Endothelial cell of umbilical vein (primary cell): ENCODE measurements around the gene CCND3.

Experiments used
- EZH2 ChIP-seq: IDR thresholded peaks from 2 replicates; pipeline ENCODE4 v1.6.1; 2012; ENCODE audit warnings: borderline replicate concordance, low read depth, mild to moderate bottlenecking, moderate library complexity, low read length, inconsistent platforms; ENCODE audit not compliant: severe bottlenecking
- FOS ChIP-seq: IDR thresholded peaks from 2 replicates; pipeline ENCODE4 v1.6.1; 2011; ENCODE audit warnings: mild to moderate bottlenecking, low read length, moderate library complexity, borderline replicate concordance; ENCODE audit not compliant: insufficient read depth
- GATA2 ChIP-seq: IDR thresholded peaks from 2 replicates; pipeline ENCODE4 v1.7.0; 2011; ENCODE audit warnings: low read depth, mild to moderate bottlenecking, moderate library complexity, mixed read lengths, low read length; ENCODE audit not compliant: insufficient read length, insufficient read depth
- JUN ChIP-seq: IDR thresholded peaks from 2 replicates; pipeline ENCODE4 v1.6.1; 2011; ENCODE audit warnings: borderline replicate concordance, low read depth; ENCODE audit not compliant: insufficient read length, insufficient read depth
- MAX ChIP-seq: IDR thresholded peaks from 2 replicates; pipeline ENCODE4 v1.6.1; 2011; ENCODE audit not compliant: insufficient read depth, insufficient read length
- MYC ChIP-seq: IDR thresholded peaks from one replicate; pipeline ENCODE4 v1.6.1; 2011; ENCODE audit warnings: mild to moderate bottlenecking, low read depth, low read length
- POLR2A ChIP-seq: IDR thresholded peaks from 2 replicates; pipeline ENCODE4 v1.6.1; 2012; ENCODE audit warnings: low read depth, mild to moderate bottlenecking, control low read depth, low read length
- POLR2AphosphoS5 ChIP-seq: IDR thresholded peaks from 2 replicates; pipeline ENCODE4 v1.6.1; 2012; ENCODE audit warnings: low read depth, mild to moderate bottlenecking, control low read depth, low read length, moderate library complexity; ENCODE audit not compliant: insufficient read depth
- TF ChIP-seq, protein P1 (sequence below), 2 donors: IDR thresholded peaks; 1 replicate in 1 of 2; 2 replicates in 1 of 2; pipeline ENCODE4 v1.5.1; 2011; ENCODE audit warnings: low read length in 2 of 2, mild to moderate bottlenecking in 2 of 2, moderate library complexity in 2 of 2, control low read depth in 1 of 2, inconsistent platforms in 1 of 2, low read depth in 1 of 2; ENCODE audit not compliant: insufficient read depth in 1 of 2; ENCODE audit errors: extremely low read depth in 1 of 2

DNA sequence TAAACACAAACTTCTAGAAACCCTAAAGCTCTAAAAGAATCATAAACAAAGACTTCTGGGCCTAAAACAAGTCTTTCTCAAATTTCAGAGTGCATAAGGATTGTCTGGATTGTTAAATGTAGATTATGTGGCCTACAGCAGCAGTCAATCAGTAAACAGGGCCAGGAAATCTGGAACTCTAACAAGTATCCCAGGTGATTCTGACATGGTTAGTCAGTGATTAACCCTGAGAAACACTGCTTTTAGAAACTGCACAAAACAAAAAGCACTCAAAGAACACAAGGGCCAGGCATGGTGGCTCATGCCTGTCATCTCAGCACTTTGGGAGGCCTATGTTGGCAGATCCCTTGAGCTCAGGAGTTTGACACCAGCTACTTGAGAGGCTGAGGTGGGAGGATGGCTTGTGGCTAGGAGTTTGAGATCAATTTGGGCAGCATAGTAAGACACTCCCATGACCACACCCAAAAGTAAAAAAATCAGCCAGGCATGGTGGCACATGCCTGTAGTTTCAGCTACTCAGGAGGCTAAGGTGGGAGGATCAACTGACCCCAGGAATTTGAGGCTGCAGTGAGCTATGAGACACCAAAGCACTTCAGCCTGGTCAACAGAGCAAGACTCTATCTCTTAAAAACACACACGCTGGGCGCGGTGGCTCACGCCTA is 26.6 kb downstream of the CCND3 start:
- TF ChIP-seq POLR2A (no peak), GATA2 (no peak), POLR2AphosphoS5 (no peak), EZH2 (no peak), MAX (no peak), FOS (no peak), MYC (no peak), JUN (no peak)
- TF ChIP-seq, protein P1, sequence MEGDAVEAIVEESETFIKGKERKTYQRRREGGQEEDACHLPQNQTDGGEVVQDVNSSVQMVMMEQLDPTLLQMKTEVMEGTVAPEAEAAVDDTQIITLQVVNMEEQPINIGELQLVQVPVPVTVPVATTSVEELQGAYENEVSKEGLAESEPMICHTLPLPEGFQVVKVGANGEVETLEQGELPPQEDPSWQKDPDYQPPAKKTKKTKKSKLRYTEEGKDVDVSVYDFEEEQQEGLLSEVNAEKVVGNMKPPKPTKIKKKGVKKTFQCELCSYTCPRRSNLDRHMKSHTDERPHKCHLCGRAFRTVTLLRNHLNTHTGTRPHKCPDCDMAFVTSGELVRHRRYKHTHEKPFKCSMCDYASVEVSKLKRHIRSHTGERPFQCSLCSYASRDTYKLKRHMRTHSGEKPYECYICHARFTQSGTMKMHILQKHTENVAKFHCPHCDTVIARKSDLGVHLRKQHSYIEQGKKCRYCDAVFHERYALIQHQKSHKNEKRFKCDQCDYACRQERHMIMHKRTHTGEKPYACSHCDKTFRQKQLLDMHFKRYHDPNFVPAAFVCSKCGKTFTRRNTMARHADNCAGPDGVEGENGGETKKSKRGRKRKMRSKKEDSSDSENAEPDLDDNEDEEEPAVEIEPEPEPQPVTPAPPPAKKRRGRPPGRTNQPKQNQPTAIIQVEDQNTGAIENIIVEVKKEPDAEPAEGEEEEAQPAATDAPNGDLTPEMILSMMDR (IDR thresholded peaks at IDR 0.05; ENCODE audit: extremely low read depth in 1 of 2, insufficient read depth in 1 of 2, low read depth in 1 of 2, low read length in 2 of 2): no peak
